Fibroblast of lung (primary cell): ENCODE measurements around the gene OR2L3.

ENCODE experiments used
- EZH2 ChIP-seq: IDR thresholded peaks from 2 replicates; pipeline ENCODE4 v1.5.1; 2012; ENCODE audit warnings: low read length, control low read depth, mild to moderate bottlenecking; ENCODE audit errors: missing control alignments
- TF ChIP-seq, protein P1 (sequence below), 2 donors: IDR thresholded peaks in 1 of 2; conservative IDR thresholded peaks in 1 of 2; 1 replicate in 1 of 2; 2 replicates in 1 of 2; pipeline ENCODE4 v1.5.1; 2011 to 2012; ENCODE audit warnings: low read length in 2 of 2, control low read depth in 1 of 2, inconsistent platforms in 1 of 2, low read depth in 1 of 2, mild to moderate bottlenecking in 1 of 2

DNA sequence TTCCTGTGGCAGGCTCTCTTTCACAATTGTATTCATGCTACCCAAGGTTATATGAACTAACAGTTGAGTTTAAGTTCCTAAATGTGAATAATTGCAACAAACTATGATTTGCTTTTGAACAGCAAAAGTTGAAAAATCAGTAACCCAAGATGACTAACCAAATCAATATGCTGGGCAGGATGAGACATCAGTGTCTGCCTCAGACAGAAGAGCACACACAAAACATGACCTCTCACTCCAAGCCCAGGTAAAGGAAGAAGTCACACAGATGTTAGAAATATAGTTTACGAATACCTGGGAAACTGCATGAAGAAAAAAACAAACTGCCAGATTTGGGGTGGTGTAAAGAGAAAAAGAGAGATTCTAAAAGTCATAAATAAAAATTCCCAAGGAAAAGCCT lies 51.9 kb downstream of the OR2L3 start:
- TF ChIP-seq, protein P1, sequence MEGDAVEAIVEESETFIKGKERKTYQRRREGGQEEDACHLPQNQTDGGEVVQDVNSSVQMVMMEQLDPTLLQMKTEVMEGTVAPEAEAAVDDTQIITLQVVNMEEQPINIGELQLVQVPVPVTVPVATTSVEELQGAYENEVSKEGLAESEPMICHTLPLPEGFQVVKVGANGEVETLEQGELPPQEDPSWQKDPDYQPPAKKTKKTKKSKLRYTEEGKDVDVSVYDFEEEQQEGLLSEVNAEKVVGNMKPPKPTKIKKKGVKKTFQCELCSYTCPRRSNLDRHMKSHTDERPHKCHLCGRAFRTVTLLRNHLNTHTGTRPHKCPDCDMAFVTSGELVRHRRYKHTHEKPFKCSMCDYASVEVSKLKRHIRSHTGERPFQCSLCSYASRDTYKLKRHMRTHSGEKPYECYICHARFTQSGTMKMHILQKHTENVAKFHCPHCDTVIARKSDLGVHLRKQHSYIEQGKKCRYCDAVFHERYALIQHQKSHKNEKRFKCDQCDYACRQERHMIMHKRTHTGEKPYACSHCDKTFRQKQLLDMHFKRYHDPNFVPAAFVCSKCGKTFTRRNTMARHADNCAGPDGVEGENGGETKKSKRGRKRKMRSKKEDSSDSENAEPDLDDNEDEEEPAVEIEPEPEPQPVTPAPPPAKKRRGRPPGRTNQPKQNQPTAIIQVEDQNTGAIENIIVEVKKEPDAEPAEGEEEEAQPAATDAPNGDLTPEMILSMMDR (conservative IDR thresholded peaks at IDR 0.05 in 1 of 2, IDR thresholded peaks at IDR 0.05 in 1 of 2; ENCODE audit: low read depth in 1 of 2, low read length in 2 of 2): no peak
- no peak for TF ChIP-seq EZH2
